NCI-H748 (cell line): ENCODE measurements around the gene NPAS3.
A peak's percentile ranks its signal among the peaks of the same experiment; 100 is the strongest.

Source experiments
- DNase-seq: peaks from one replicate; lab custom pipeline; 2025; ENCODE audit not compliant: unreplicated experiment; lab: John Stamatoyannopoulos, UW

NPAS3 gene

DNA sequence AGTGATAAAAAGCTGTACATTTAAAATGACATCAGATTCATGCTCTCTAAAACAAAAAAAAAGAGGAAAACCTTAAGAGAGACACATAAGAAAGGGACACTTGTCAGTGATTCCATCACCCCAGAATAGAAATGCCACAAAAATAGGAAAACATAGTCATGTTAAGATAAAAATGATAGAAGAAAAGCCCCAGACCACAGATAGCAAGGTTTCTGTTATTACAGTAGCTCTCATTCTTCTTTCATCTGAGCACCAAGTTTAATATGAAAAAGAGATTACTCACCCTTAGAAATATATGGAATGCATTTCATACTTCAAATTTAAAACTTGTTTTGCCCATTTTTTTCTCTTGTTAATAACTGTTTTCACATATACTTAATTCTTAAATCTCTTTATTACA is 795.0 kb downstream of the NPAS3 start:
- no peak for DNase-seq

- DNase-seq: no peak
These were observed 795.7 kb downstream of the NPAS3 start for GRCh38 chr14:33734387-33734786.

DNA sequence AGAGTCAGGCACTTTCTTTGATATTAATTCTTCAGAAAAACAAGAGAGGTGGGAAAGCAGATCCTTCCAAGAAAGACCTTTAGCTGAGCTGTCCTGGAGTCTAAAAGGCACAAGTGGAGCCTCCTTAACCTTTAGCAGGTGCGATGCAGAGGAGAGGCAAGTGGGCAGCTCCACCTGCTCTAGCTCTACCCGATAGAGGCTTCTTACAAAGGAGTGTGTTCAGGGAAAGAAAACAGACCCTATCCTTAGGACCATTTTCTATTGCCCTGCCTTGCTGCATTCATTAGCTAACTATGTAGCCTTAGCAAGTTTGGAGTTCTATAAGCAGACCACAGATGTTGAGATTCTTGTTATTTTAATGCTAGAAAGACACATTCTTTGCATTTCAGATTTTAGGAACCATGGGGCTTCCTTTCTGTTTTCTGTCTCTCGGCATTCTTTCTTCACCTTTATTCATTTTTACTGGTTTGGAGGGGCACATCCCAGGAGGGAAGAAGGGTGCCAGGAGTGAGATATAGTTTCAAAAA is 797.7 kb downstream of the NPAS3 start:
- no peak for DNase-seq

DNA sequence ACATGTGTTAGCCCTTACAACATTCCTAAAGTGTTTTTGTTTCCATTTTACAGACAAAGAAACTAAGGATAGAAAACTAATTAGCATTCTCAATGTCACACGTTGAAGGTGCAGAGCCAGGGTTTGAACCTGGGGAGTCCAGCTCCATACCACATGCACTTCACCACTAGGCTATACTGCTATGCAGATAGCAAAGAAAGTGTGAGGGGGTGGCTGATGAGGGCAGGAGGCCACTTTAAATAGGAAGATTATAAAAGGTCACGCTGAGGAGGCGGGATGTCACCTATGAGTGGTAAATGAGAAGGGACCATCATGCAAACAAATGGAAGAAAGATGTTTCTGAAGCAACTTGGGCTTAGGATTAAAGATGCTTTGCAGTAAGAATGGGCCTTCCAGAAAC is 798.3 kb downstream of the NPAS3 start:
- no peak for DNase-seq

GRCh38 chr14:33737446-33737845 is 798.8 kb downstream of the NPAS3 start:
- no peak for DNase-seq

DNA sequence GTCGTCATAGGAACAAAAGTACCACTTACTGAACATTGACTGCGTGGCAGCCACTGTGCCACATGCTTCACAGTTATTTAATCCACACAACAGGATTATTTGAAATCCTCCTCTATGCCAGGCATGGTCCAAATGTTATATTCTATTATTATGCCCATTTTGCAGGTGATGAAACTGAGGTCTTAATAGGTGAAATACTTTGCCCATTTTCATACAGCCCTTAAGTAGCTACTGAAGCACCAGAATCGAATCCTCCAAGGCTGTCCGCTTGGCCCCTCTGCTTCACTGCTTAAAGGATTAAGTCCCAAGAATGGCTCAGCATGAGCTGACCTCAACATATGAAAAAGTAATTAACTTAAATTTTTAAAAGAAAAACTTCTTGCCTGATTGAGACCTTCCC is 799.4 kb downstream of the NPAS3 start:
- no peak for DNase-seq

GRCh38 chr14:33738491-33738890 is 799.8 kb downstream of the NPAS3 start:
- DNase-seq: no peak

DNA sequence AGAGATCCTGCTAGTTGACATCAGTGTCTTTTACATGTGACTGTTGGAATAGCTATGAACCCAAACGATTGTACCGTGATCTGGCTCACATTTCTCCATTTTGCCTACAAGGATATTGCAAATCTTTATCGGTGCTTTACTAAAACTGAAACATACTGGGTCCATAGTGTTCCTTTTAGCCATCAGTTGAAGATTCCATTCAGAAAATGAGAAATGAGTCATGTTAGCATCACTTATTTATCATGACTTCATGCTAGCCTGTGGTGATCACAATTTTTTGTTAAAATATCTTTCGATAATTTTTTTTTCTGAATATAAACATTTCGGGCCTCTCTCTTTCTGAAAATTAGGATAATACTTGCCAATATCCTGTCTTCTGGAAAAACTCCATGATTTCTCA is 801.9 kb downstream of the NPAS3 start:
- DNase-seq: no peak

DNA sequence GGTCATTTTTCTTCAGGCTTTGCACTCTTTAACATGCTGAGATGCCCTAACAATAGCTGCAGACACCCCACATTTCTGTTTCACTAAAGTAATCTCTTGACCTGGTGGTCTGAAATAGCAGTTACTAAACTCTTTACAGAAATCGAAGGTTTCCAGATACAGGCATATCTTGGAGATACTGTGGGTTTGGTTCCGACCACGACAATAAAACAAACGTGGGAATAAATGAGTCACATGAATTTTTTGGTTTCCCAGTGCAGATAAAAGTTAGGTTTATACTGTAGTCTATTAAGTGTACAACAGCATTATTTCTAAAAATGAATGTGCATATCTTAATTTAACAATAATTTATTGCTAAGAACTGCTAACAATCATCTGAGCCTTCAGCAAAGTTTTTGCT is 803.5 kb downstream of the NPAS3 start:
- DNase-seq: no peak

DNA sequence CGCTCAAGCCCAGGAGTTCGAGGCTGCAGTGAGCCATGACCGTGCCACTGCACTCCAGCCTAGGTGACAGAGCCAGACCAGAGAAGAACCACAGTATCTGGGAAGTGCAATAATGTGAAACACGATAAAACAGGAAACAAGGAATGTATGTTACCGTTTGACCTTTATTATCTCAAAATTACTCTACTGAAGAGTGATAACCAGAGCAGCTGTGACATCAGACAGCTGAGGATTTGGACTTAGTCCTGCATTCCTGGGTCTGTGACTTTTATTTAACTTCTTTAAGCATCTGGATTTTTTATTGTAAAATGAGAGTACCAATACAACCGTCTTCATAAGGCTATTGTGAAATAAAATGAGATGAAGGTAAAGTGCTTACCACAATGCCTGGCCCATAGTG is 806.5 kb downstream of the NPAS3 start:
- no peak for DNase-seq

- DNase-seq: no peak
These were observed 809.1 kb downstream of the NPAS3 start for GRCh38 chr14:33747749-33748148.

DNA sequence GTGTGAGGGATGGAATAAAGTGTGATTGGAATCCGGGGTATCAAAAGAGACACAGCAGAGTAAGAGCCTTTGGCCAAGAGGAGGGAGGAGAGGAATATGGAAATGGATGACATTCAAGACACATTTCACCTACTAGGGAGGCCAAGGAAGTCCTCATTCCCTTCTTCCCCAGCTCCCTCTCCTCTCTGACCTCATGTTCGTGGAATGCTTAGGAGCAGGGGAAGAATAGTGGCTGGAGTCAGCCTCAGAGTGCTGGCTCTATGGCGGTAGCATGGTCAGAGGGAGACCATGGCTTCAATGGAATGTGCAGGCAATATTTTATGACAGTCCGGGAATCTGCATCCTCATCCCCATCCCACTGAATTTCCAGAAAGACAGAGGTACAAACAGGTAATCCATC is 815.6 kb downstream of the NPAS3 start:
- DNase-seq: no peak

DNA sequence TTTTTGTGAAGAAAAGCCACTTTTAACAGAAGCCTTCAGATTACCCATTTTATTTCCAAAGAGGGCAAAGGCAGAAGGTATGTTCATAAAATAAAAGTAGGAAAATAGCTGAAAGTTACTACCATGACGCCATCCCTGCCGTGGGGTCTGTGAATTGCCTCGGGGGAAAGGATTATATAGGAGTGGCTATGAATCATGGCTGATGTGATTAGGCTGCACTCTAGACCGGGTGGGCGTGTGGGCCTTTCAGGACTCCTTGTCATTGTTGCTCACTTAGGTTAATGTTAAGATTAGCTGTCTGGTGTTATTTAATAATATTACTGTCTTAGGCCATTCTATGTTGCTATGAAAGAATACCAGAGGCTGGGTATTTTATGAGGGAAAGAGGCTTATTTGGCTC is 816.7 kb downstream of the NPAS3 start:
- DNase-seq: no peak

DNA sequence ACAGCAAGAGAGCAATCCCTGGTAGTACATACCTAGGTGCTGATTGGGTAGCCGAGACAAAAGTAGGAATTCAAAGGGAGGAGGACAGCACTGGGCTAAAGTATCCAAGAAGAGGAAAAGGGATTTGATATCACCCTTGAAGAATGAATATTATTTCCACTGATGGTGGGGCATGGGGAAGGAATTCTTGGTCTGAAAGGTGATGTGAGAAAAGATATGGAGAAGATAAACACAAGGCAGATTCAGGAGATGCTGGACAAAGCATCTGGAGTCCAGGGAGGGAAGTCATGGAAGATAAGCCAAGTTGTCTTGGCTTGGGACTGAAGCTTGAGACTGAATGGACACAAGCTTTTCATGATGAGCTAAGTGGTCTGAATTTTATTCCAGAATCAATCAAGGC is 818.2 kb downstream of the NPAS3 start:
- no peak for DNase-seq

- DNase-seq: no peak
These were observed 819.9 kb downstream of the NPAS3 start for GRCh38 chr14:33758547-33758946.

DNA sequence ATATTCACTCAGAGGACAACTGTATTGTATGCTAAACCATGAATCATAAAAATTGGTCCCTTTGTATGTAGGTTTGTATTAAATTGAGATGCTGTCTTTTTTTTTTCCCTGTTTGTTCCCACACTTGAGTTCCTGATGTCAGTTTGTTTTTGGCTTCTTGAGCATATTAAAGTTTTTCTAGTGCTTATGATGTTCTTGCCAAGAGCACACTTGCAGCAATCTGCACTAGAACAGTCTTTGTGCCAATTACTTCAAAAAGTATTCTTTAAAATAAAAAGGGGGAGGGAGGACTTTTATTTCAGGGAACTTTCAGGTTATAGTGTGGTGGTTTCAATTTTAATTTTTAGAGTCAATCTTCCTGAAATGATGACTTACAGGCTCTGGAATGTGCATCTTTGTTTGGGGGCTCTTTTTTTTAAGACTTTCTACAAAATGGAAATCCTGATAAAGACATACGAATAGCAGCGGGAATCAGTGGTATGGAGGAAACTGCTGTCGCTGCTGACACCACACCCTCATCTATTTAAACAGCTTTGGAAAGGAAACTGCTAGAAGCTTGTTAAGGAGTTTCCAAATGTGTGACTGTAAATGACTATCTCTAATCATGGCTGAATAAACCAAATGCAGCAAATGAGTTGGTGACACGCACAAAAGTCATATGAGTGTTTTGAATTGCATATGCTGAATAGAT is 823.6 kb downstream of the NPAS3 start:
- DNase-seq: peak; percentile 14

- DNase-seq: no peak
These were observed 826.4 kb downstream of the NPAS3 start for GRCh38 chr14:33764876-33765650.

DNA sequence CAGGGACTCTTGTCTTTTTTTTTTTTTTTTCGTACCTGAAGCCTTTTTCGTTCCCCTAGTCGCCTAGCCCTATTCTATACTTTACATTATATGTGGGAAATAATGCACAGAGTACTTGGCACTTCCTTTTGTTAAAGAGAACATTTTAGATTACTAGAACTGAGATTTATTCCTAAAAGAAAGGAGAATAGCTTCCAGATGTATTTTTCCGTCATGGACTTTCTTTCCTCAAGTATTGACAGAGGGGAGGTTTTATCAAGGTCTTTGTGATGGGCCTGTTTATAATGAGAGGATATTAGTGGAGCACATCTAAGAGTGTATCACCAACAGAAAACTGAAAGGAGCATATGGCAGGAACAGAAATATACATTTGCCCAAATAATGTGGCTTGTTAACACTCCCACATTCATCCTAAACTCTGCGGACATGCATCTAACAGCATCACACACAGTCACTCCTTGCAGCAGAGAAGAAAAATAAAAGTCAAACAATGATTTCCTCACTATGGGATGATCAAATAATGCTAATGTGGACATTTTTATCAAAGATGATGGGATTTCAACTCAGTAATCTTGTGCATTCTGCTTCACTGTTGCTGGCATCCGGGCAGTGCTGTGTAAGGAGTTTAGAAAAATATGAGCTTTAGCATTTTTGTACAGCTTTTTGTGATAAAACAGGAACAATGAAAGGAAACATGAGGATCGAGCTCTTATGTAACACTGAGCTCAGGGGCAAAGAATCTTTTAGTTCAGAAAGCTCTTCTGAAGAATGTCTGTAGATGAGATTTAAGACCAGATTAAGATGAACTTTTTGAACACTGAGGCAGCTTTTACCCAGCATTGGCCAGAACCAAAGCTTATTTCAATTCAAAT is 829.1 kb downstream of the NPAS3 start:
- DNase-seq: no peak

- no peak for DNase-seq
These were observed 829.8 kb downstream of the NPAS3 start for GRCh38 chr14:33768458-33768830.

DNA sequence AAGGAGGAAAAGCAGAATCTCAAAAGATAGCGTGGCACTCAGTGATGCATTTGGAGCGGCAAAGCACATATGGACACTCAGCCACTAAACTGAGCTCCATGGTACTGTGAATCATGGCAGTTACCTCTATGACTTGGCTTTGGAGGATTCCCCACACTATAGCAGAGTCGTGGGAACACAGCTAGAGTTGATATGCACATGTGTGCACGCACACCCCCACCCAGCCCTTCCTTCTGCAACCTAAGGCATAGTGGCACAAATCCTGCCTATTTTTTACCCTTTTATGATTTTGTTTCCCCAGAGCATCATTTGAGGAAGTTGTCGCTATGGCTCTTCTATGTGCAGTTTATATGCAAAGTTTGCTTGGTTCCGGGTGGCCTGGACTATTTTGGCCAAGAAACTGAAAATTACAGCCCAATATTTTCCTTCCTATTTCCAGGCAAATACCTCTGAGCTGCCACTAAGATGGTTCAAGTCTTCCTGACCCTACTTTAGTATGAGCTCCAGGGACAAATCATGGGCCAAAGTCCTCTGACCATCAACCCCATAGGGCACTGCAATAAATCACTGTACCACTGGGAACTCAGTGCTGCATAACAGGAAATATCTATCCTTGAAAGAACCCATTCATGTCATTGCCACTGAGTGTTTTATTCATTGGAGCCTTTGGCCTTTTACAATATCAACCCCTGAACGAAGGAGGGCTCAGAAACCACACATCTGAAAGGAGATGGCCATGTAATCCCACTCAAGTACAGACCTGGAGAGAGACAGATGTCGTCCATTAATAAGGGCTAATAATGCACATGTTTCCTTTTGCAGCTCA is 834.7 kb downstream of the NPAS3 start:
- DNase-seq: no peak

GRCh38 chr14:33774161-33774560 is 835.5 kb downstream of the NPAS3 start:
- DNase-seq: no peak
